Lower leg skin (tissue), 3 donors: ENCODE measurements around the gene OAF.

Experiments
- POLR2A ChIP-seq, 2 donors: fragments of 450-650 bp; IDR thresholded peaks; one replicate each; pipeline ENCODE4 v1.6.1; 2016 to 2017; ENCODE audit warnings: antibody characterized with exemption in 2 of 2, mild to moderate bottlenecking in 1 of 2, moderate library complexity in 1 of 2
- TF ChIP-seq, protein P1 (sequence below), 3 donors: fragments of 450-650 bp; IDR thresholded peaks; one replicate each; pipeline ENCODE4 v1.5.1; 2016; ENCODE audit warnings: antibody characterized with exemption in 3 of 3, mild to moderate bottlenecking in 3 of 3, moderate library complexity in 2 of 3

- TF ChIP-seq, protein P1, sequence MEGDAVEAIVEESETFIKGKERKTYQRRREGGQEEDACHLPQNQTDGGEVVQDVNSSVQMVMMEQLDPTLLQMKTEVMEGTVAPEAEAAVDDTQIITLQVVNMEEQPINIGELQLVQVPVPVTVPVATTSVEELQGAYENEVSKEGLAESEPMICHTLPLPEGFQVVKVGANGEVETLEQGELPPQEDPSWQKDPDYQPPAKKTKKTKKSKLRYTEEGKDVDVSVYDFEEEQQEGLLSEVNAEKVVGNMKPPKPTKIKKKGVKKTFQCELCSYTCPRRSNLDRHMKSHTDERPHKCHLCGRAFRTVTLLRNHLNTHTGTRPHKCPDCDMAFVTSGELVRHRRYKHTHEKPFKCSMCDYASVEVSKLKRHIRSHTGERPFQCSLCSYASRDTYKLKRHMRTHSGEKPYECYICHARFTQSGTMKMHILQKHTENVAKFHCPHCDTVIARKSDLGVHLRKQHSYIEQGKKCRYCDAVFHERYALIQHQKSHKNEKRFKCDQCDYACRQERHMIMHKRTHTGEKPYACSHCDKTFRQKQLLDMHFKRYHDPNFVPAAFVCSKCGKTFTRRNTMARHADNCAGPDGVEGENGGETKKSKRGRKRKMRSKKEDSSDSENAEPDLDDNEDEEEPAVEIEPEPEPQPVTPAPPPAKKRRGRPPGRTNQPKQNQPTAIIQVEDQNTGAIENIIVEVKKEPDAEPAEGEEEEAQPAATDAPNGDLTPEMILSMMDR (IDR thresholded peaks at IDR 0.05): no peak
- no peak for TF ChIP-seq POLR2A (IDR thresholded peaks at IDR 0.05)
Observed at GRCh38 chr11:120270386-120270785, 59.6 kb downstream of the OAF start.
